Gastrocnemius medialis (tissue), 4 donors: Measurements from ENCODE around the gene LRRN3.

Experiments
- POLR2A ChIP-seq, 2 donors: fragments of 450-650 bp; IDR thresholded peaks; one replicate each; pipeline ENCODE4 v1.6.1; 2017; ENCODE audit warnings: antibody characterized with exemption in 2 of 2, mild to moderate bottlenecking in 2 of 2, moderate library complexity in 2 of 2
- TF ChIP-seq, protein P1 (sequence below), 5 experiments: fragments of 450-650 bp in 3 of 5; fragments of 200-600 bp in 2 of 5; sonication (generic) in 2 of 5; IDR thresholded peaks in 4 of 5; conservative IDR thresholded peaks in 1 of 5; 1 replicate in 4 of 5; 2 replicates in 1 of 5; pipeline ENCODE4 v1.5.1; 2016 to 2019; ENCODE audit warnings: antibody characterized with exemption in 5 of 5, mild to moderate bottlenecking in 3 of 5, moderate library complexity in 3 of 5

DNA sequence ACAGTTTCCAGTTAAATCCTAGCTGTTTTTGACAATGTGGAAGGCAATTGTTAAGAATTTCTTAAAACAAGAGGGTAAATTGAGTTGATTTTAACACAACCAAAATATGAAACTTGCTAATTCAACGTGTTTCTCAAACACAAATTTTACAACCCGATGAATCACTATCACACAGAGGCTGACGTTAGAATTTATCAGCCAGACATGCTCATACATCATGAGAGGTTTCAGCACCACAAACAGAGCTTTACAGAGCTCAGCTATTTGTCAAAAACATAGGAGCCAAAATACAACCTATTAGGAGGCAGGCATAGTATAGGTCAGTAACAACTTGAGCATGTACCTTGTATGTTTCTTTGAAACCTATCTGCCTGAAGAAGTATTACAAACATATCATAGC, 36.1 kb downstream of the LRRN3 start:
- TF ChIP-seq, protein P1, sequence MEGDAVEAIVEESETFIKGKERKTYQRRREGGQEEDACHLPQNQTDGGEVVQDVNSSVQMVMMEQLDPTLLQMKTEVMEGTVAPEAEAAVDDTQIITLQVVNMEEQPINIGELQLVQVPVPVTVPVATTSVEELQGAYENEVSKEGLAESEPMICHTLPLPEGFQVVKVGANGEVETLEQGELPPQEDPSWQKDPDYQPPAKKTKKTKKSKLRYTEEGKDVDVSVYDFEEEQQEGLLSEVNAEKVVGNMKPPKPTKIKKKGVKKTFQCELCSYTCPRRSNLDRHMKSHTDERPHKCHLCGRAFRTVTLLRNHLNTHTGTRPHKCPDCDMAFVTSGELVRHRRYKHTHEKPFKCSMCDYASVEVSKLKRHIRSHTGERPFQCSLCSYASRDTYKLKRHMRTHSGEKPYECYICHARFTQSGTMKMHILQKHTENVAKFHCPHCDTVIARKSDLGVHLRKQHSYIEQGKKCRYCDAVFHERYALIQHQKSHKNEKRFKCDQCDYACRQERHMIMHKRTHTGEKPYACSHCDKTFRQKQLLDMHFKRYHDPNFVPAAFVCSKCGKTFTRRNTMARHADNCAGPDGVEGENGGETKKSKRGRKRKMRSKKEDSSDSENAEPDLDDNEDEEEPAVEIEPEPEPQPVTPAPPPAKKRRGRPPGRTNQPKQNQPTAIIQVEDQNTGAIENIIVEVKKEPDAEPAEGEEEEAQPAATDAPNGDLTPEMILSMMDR (IDR thresholded peaks at IDR 0.05 in 4 of 5, conservative IDR thresholded peaks at IDR 0.05 in 1 of 5) = no peak
- no peak for TF ChIP-seq POLR2A (IDR thresholded peaks at IDR 0.05)
